GM19328 (cell line): ENCODE results near the gene TOMM34.

ENCODE experiments used
- ATAC-seq: cut with Tn5 transposase; IDR thresholded peaks from one replicate; pipeline ENCODE4 v1.9.1; 2021; ENCODE audit warnings: mild to moderate bottlenecking, moderate library complexity; ENCODE audit not compliant: unreplicated experiment

The TOMM34 gene

GRCh38 chr20:44960103-44960852, at the start of gene TOMM34:
TSS of gene TOMM34 (minus strand) at chr20:44960397. CDS start at chr20:44960333, 64 bp downstream.
- ATAC-seq: peak; percentile 86

- ATAC-seq: no peak
Observed at GRCh38 chr20:45008521-45009049, 48.4 kb upstream of the TOMM34 start.

GRCh38 chr20:44997668-44998067, 37.5 kb upstream of the TOMM34 start:
- no peak for ATAC-seq

- ATAC-seq: no peak
Observed at GRCh38 chr20:44997171-44997570, 37.0 kb upstream of the TOMM34 start.

GRCh38 chr20:44993343-44993742, 33.1 kb upstream of the TOMM34 start:
- no peak for ATAC-seq

- ATAC-seq: no peak
Observed at GRCh38 chr20:44990957-44991356, 30.8 kb upstream of the TOMM34 start.

- no peak for ATAC-seq
Observed at GRCh38 chr20:44990425-44990824, 30.2 kb upstream of the TOMM34 start.

- no peak for ATAC-seq
Observed at GRCh38 chr20:44988631-44989171, 28.5 kb upstream of the TOMM34 start.

GRCh38 chr20:44983093-44983674, 23.0 kb upstream of the TOMM34 start:
- ATAC-seq: no peak

- no peak for ATAC-seq
Observed at GRCh38 chr20:44981736-44982406, 21.7 kb upstream of the TOMM34 start.

- ATAC-seq: peak; percentile 93
Observed at GRCh38 chr20:44979090-44979621, 19.0 kb upstream of the TOMM34 start.

GRCh38 chr20:44976698-44977097, 16.5 kb upstream of the TOMM34 start:
- ATAC-seq: no peak

GRCh38 chr20:44973053-44973452, 12.9 kb upstream of the TOMM34 start:
- no peak for ATAC-seq

GRCh38 chr20:44970243-44970757, 10.1 kb upstream of the TOMM34 start:
- ATAC-seq: no peak

- ATAC-seq: no peak
Observed at GRCh38 chr20:44969300-44969894, 9.2 kb upstream of the TOMM34 start.

GRCh38 chr20:44967207-44967807, 7.1 kb upstream of the TOMM34 start:
- ATAC-seq: no peak

GRCh38 chr20:44966030-44966961, 6.1 kb upstream of the TOMM34 start, which contains the start of gene STK4:
TSS of gene STK4 (plus strand) at chr20:44966512. CDS start at chr20:44966569, 57 bp downstream.
- peak; percentile 74 for ATAC-seq

- no peak for ATAC-seq
Observed at GRCh38 chr20:44965651-44966029, 5.4 kb upstream of the TOMM34 start.
